HepG2 (cell line): ENCODE measurements around the gene TEX35. TPM values are rescaled to one million over a fixed set of nuclear protein-coding genes. Genes with fewer than 3 reads are reported as not detected.

Source experiments
- ASH2L ChIP-seq: fragments of 300-600, 200-600 bp; sonication (generic); IDR thresholded peaks from 2 replicates; pipeline ENCODE4 v1.7.0; 2017; ENCODE audit warnings: low read depth, mild to moderate bottlenecking, moderate library complexity, mixed read lengths, low read length; ENCODE audit not compliant: insufficient read length
- EED ChIP-seq: sonication (generic); formaldehyde crosslinking; IDR thresholded peaks from 2 replicates; pipeline ENCODE4 v1.5.0; 2020; ENCODE audit warnings: mild to moderate bottlenecking, missing genetic modification reagents
- EP300 ChIP-seq, 3 experiments: sonication (generic) in 1 of 3; formaldehyde crosslinking in 1 of 3; IDR thresholded peaks; 2 replicates each; pipeline versions ENCODE4 v1.5.1 to v1.6.1; 2011 to 2020; ENCODE audit warnings: low read depth in 2 of 3, low read length in 2 of 3, borderline replicate concordance in 1 of 3, improper control_type of control experiment in 1 of 3, mild to moderate bottlenecking in 1 of 3, missing genetic modification reagents in 1 of 3, moderate library complexity in 1 of 3
- GATAD2A ChIP-seq: IDR thresholded peaks from 2 replicates; pipeline ENCODE4 v1.6.1; 2016
- GFI1 ChIP-seq: sonication (generic); formaldehyde crosslinking; IDR thresholded peaks from 2 replicates; pipeline ENCODE4 v1.5.0; 2020; ENCODE audit warnings: missing genetic modification reagents, mild to moderate bottlenecking, borderline replicate concordance
- HDAC2 ChIP-seq: sonication (generic); formaldehyde crosslinking; IDR thresholded peaks from 2 replicates; pipeline ENCODE4 v1.4.0; 2020; ENCODE audit warnings: missing genetic modification reagents
- HNF4G ChIP-seq, 2 experiments: sonication (generic) in 1 of 2; formaldehyde crosslinking in 1 of 2; IDR thresholded peaks; 2 replicates each; pipeline versions ENCODE4 v1.4.0 to v1.6.1; 2011 to 2020; ENCODE audit warnings: borderline replicate concordance in 2 of 2, low read depth in 2 of 2, mild to moderate bottlenecking in 2 of 2, low read length in 1 of 2, missing genetic modification reagents in 1 of 2, moderate library complexity in 1 of 2
- HOXA9 ChIP-seq: sonication (generic); formaldehyde crosslinking; IDR thresholded peaks from 2 replicates; pipeline ENCODE4 v1.8.1; 2022; ENCODE audit warnings: missing genetic modification reagents, mild to moderate bottlenecking, moderate library complexity, borderline replicate concordance
- NFIC ChIP-seq: IDR thresholded peaks from 2 replicates; pipeline ENCODE4 v1.6.1; 2012; ENCODE audit warnings: mild to moderate bottlenecking, low read length, inconsistent platforms
- NONO ChIP-seq, 2 experiments: fragments of 450-650 bp in 1 of 2; sonication (generic) in 1 of 2; formaldehyde crosslinking in 1 of 2; IDR thresholded peaks in 1 of 2; conservative IDR thresholded peaks in 1 of 2; 2 replicates each; pipeline versions ENCODE4 v1.6.1 to v1.8.0; 2017 to 2022; ENCODE audit warnings: mild to moderate bottlenecking in 1 of 2, missing genetic modification reagents in 1 of 2, moderate library complexity in 1 of 2
- PAWR ChIP-seq: sonication (generic); formaldehyde crosslinking; IDR thresholded peaks from 2 replicates; pipeline ENCODE4 v1.4.0; 2020; ENCODE audit warnings: missing genetic modification reagents, mild to moderate bottlenecking, borderline replicate concordance
- PLRG1 ChIP-seq: fragments of 450-650 bp; conservative IDR thresholded peaks from 2 replicates; pipeline ENCODE4 v1.6.1; 2016
- POGZ ChIP-seq: sonication (generic); formaldehyde crosslinking; IDR thresholded peaks from 2 replicates; pipeline ENCODE4 v1.4.0; 2020; ENCODE audit warnings: mild to moderate bottlenecking, missing genetic modification reagents
- RAD21 ChIP-seq: fragments of 450-650 bp; formaldehyde crosslinking; IDR thresholded peaks from 2 replicates; pipeline ENCODE4 v1.5.0; 2020; ENCODE audit warnings: mild to moderate bottlenecking
- RARA ChIP-seq: IDR thresholded peaks from 2 replicates; pipeline ENCODE4 v1.6.1; 2016; ENCODE audit warnings: missing genetic modification reagents, missing compliant biosample characterization
- RXRB ChIP-seq: IDR thresholded peaks from 2 replicates; pipeline ENCODE4 v1.6.1; 2016; ENCODE audit warnings: borderline replicate concordance, missing genetic modification reagents, missing compliant biosample characterization
- SALL2 ChIP-seq: sonication (generic); formaldehyde crosslinking; IDR thresholded peaks from 2 replicates; pipeline ENCODE4 v1.8.1; 2023; ENCODE audit warnings: mild to moderate bottlenecking, missing genetic modification reagents, inconsistent platforms
- TAF15 ChIP-seq: fragments of 200-400 bp; formaldehyde crosslinking; IDR thresholded peaks from one replicate; pipeline ENCODE4 v1.6.1; 2018; ENCODE audit warnings: mild to moderate bottlenecking, low read depth, low read length; ENCODE audit not compliant: poor library complexity, severe bottlenecking
- YEATS2 ChIP-seq: sonication (generic); formaldehyde crosslinking; IDR thresholded peaks from 2 replicates; pipeline ENCODE4 v1.4.0; 2020; ENCODE audit warnings: missing genetic modification reagents, borderline replicate concordance
- ZNF121 ChIP-seq: sonication (generic); formaldehyde crosslinking; IDR thresholded peaks from 2 replicates; pipeline ENCODE4 v1.5.0; 2020; ENCODE audit warnings: mild to moderate bottlenecking, missing genetic modification reagents
- ZNF441 ChIP-seq: sonication (generic); formaldehyde crosslinking; IDR thresholded peaks from 2 replicates; pipeline ENCODE4 v1.7.0; 2021; ENCODE audit warnings: missing genetic modification reagents, borderline replicate concordance
- ZNF724P ChIP-seq: sonication (generic); formaldehyde crosslinking; IDR thresholded peaks from 2 replicates; pipeline ENCODE4 v1.8.0; 2022; ENCODE audit warnings: missing genetic modification reagents, borderline replicate concordance
- ZNF83 ChIP-seq: sonication (generic); formaldehyde crosslinking; IDR thresholded peaks from 2 replicates; pipeline ENCODE4 v1.4.0; 2020; ENCODE audit warnings: missing genetic modification reagents, mild to moderate bottlenecking, borderline replicate concordance
- polyA plus RNA-seq, 8 experiments: library from polyadenylated mRNA; depleted of rRNA in 3 of 8; stranded (reverse) in 7 of 8; unstranded in 1 of 8; fragments of >200 nt; fragmentation: Illumina TruSeq in 4 of 8; extraction: Trizol in 4 of 8; gene quantifications; 2 replicates each; pipeline versions ENCODE4 v1.2.1 to v1.2.3, GENCODE V29; 2011 to 2016; ENCODE audit warnings: low read depth in 4 of 8, missing spikeins in 1 of 8, mixed read lengths in 1 of 8; ENCODE audit not compliant: insufficient read depth in 1 of 8
- total RNA-seq, 5 experiments: library from RNA; depleted of rRNA; stranded (reverse); fragments of >200 nt; fragmentation: Illumina TruSeq; extraction: Trizol; gene quantifications; 2 replicates each; pipeline ENCODE4 v1.2.3, GENCODE V29; 2016; ENCODE audit warnings: low read depth in 1 of 5
- TF ChIP-seq, protein P1 (sequence below): sonication (generic); formaldehyde crosslinking; IDR thresholded peaks from 2 replicates; pipeline ENCODE4 v1.5.0; 2020; ENCODE audit warnings: mild to moderate bottlenecking, missing genetic modification reagents, moderate library complexity
- TF ChIP-seq, protein P2 (sequence below): sonication (generic); formaldehyde crosslinking; IDR thresholded peaks from 2 replicates; pipeline ENCODE4 v1.4.0; 2020; ENCODE audit warnings: missing genetic modification reagents

TEX35 gene
- total and polyA plus RNA-seq, 2 of the 13 experiments (the other 11 are each of a cell fraction or from before 2014, with no cell fraction given) = not detected

DNA sequence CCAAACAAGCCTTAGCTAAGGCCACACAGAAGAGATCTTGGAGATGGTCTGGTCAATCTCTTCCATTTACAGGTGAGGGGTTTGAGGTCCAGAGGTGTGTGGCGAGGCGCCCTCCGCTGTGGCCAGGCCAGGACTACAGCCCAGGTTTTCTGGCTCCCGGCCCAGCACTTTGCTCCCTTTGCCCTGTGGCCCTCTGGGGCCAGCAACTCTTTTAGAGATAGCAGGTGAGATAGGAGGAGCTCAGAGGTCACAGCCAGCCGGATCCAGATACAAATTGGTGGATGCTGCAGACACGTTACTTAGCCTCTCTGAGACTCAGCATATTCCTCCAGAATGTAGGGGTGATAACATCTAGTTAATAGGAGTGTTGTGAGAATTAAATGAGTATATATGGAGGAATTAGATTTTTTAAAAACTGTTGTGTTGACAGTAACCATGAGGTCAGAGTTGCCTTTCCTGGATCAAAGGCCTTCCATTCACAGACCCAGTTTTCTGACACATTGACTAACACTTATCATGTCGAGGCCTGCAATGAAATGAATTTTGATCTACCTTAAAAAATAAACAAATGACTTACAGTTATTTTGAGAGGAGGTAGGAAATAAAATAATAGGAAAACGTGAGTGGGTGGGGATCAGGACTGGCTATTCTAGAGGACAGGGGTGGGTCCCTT, 16.6 kb downstream of the TEX35 start (continued):
- TF ChIP-seq HNF4G (IDR thresholded peaks at IDR 0.05; ENCODE audit: borderline replicate concordance, low read depth, low read length) (peak; percentile 81), HNF4G (CRISPR knock-in tag; IDR thresholded peaks at IDR 0.05; ENCODE audit: borderline replicate concordance, low read depth) (no peak; the same call in 1 of the 2 replicates), HDAC2 (peak; percentile 49; the same call in 1 of the 2 replicates), RARA (CRISPR knock-in tag) (0 out of 2 replicates have a peak, but pooled peaks have one; percentile 13), ZNF441 (CRISPR knock-in tag) (0 out of 2 replicates have a peak, but pooled peaks have one; percentile 23), GATAD2A (peak; percentile 26; the same call in 1 of the 2 replicates), HOXA9 (CRISPR knock-in tag) (no peak), NFIC (peak; percentile 30; the same call in 1 of the 2 replicates), ZNF121 (no peak), ASH2L (peak; percentile 61), YEATS2 (CRISPR knock-in tag) (no peak), NONO (IDR thresholded peaks at IDR 0.05) (no peak), NONO (CRISPR knock-in tag; conservative IDR thresholded peaks at IDR 0.05) (no peak; the same call in 1 of the 2 replicates), EED (CRISPR knock-in tag) (no peak), ZNF724P (CRISPR knock-in tag) (no peak), TAF15 (no peak), ZNF83 (CRISPR knock-in tag) (no peak), RAD21 (CRISPR knock-in tag) (0 out of 2 replicates have a peak, but pooled peaks have one; percentile 24), EP300 (IDR thresholded peaks at IDR 0.05; ENCODE audit: low read depth in 2 of 2, low read length in 2 of 2) (peak in 1 of 2 experiments; percentile 38; a peak in 1 of 4 replicates), EP300 (CRISPR knock-in tag; IDR thresholded peaks at IDR 0.05; ENCODE audit: borderline replicate concordance) (no peak), GFI1 (no peak), PAWR (CRISPR knock-in tag) (no peak), PLRG1 (no peak), RXRB (CRISPR knock-in tag) (peak; percentile 59; the same call in 1 of the 2 replicates), POGZ (CRISPR knock-in tag) (peak; percentile 29; the same call in 1 of the 2 replicates), SALL2 (CRISPR knock-in tag) (no peak)
- TF ChIP-seq, protein P1, sequence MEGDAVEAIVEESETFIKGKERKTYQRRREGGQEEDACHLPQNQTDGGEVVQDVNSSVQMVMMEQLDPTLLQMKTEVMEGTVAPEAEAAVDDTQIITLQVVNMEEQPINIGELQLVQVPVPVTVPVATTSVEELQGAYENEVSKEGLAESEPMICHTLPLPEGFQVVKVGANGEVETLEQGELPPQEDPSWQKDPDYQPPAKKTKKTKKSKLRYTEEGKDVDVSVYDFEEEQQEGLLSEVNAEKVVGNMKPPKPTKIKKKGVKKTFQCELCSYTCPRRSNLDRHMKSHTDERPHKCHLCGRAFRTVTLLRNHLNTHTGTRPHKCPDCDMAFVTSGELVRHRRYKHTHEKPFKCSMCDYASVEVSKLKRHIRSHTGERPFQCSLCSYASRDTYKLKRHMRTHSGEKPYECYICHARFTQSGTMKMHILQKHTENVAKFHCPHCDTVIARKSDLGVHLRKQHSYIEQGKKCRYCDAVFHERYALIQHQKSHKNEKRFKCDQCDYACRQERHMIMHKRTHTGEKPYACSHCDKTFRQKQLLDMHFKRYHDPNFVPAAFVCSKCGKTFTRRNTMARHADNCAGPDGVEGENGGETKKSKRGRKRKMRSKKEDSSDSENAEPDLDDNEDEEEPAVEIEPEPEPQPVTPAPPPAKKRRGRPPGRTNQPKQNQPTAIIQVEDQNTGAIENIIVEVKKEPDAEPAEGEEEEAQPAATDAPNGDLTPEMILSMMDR (CRISPR knock-in tag) = peak; percentile 73
- TF ChIP-seq, protein P2, sequence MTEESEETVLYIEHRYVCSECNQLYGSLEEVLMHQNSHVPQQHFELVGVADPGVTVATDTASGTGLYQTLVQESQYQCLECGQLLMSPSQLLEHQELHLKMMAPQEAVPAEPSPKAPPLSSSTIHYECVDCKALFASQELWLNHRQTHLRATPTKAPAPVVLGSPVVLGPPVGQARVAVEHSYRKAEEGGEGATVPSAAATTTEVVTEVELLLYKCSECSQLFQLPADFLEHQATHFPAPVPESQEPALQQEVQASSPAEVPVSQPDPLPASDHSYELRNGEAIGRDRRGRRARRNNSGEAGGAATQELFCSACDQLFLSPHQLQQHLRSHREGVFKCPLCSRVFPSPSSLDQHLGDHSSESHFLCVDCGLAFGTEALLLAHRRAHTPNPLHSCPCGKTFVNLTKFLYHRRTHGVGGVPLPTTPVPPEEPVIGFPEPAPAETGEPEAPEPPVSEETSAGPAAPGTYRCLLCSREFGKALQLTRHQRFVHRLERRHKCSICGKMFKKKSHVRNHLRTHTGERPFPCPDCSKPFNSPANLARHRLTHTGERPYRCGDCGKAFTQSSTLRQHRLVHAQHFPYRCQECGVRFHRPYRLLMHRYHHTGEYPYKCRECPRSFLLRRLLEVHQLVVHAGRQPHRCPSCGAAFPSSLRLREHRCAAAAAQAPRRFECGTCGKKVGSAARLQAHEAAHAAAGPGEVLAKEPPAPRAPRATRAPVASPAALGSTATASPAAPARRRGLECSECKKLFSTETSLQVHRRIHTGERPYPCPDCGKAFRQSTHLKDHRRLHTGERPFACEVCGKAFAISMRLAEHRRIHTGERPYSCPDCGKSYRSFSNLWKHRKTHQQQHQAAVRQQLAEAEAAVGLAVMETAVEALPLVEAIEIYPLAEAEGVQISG = no peak; the same call in 1 of the 2 replicates
